Endothelial cell of hepatic sinusoid (primary cell): Measurements from ENCODE around the gene ARMC2.
"Not testable (repeated sequence)": the region's sequence is repeated elsewhere in the genome, so short reads cannot be mapped to it uniquely, and the experiment has no call there.

Experiments used
- in situ Hi-C: cut with HindIII; loops from 2 replicates; pipeline ENCODE4 v1.10.0; 2017; ENCODE audit warnings: low sequenced_read_pairs

The ARMC2 gene

GRCh38 chr6:108914235-108915022 lies 66.2 kb downstream of the ARMC2 start:
- in situ Hi-C loops = no loop called here

- in situ Hi-C loops = no loop called here
These were observed 67.0 kb downstream of the ARMC2 start for GRCh38 chr6:108915258-108915657.

- in situ Hi-C loops = no loop called here
These were observed 67.9 kb downstream of the ARMC2 start for GRCh38 chr6:108916026-108916686.

- in situ Hi-C loops = no loop called here
These were observed 72.5 kb downstream of the ARMC2 start for GRCh38 chr6:108920751-108921150.

GRCh38 chr6:108921547-108922361 lies 73.5 kb downstream of the ARMC2 start:
- in situ Hi-C loops = no loop called here

GRCh38 chr6:108922499-108922898 lies 74.3 kb downstream of the ARMC2 start:
- in situ Hi-C loops = no loop called here

GRCh38 chr6:108927927-108928326 lies 79.7 kb downstream of the ARMC2 start:
- in situ Hi-C loops = no loop called here

GRCh38 chr6:108928650-108929049 lies 80.4 kb downstream of the ARMC2 start:
- in situ Hi-C loops = no loop called here

GRCh38 chr6:108931090-108931489 lies 82.9 kb downstream of the ARMC2 start:
- in situ Hi-C loops = not testable (repeated sequence)

GRCh38 chr6:108937170-108937569 lies 88.9 kb downstream of the ARMC2 start:
- in situ Hi-C loops = no loop called here

- in situ Hi-C loops = no loop called here
These were observed 92.5 kb downstream of the ARMC2 start for GRCh38 chr6:108940741-108941140.

- in situ Hi-C loops = no loop called here
These were observed 93.1 kb downstream of the ARMC2 start for GRCh38 chr6:108941281-108941680.

- in situ Hi-C loops = no loop called here
These were observed 93.6 kb downstream of the ARMC2 start for GRCh38 chr6:108941859-108942258.

GRCh38 chr6:108942556-108943492 lies 94.6 kb downstream of the ARMC2 start:
- in situ Hi-C loops = no loop called here

- in situ Hi-C loops = no loop called here
These were observed 95.8 kb downstream of the ARMC2 start for GRCh38 chr6:108944071-108944470.

- in situ Hi-C loops = no loop called here
These were observed 96.8 kb downstream of the ARMC2 start for GRCh38 chr6:108944707-108945680.

- in situ Hi-C loops = no loop called here
These were observed 97.5 kb downstream of the ARMC2 start for GRCh38 chr6:108945681-108946159.

GRCh38 chr6:108946695-108947094 lies 98.5 kb downstream of the ARMC2 start:
- in situ Hi-C loops = no loop called here
